Right lobe of liver (tissue), 6 donors: Measurements from ENCODE around the gene LMTK3. TPM values are rescaled to one million over a fixed set of nuclear protein-coding genes. Genes with fewer than 3 reads are reported as not detected.

Experiments used
- ATAC-seq, 4 donors: fragments of 200-7000 bp; cut with Tn5 transposase; one replicate each; pipeline ENCODE4 v1.9.1; 2020; ENCODE audit warnings: mild to moderate bottlenecking in 4 of 4, moderate library complexity in 4 of 4
- DNase-seq, 3 donors: peaks; one replicate each; pipeline ENCODE4 v3.0.0-alpha.2; 2020
- H3K27ac ChIP-seq, 3 donors: fragments of 200-600 bp; one replicate each; pipeline ENCODE4 v1.8.0; 2022
- H3K27me3 ChIP-seq, 2 donors: fragments of 200-600 bp; one replicate each; pipeline ENCODE4 v1.8.0; 2022
- H3K36me3 ChIP-seq, 4 donors: fragments of 200-600 bp; sonication (generic) in 1 of 4; one replicate each; pipeline versions ENCODE4 v1.5.1 to v1.8.0; 2017 to 2022; ENCODE audit warnings: control low read depth in 1 of 4
- H3K4me1 ChIP-seq, 4 donors: fragments of 200-600 bp; sonication (generic) in 1 of 4; one replicate each; pipeline versions ENCODE4 v1.5.1 to v1.8.0; 2017 to 2022; ENCODE audit warnings: control low read depth in 1 of 4
- H3K4me3 ChIP-seq, 3 donors: fragments of 200-600 bp; one replicate each; pipeline ENCODE4 v1.8.0; 2022
- H3K9me3 ChIP-seq, 4 donors: fragments of 200-600 bp; sonication (generic) in 1 of 4; one replicate each; pipeline versions ENCODE4 v1.5.1 to v1.8.0; 2017 to 2022; ENCODE audit warnings: control low read depth in 1 of 4
- POLR2A ChIP-seq: fragments of 450-650 bp; IDR thresholded peaks from one replicate; pipeline ENCODE4 v1.6.1; 2017; ENCODE audit warnings: antibody characterized with exemption, mild to moderate bottlenecking
- WGBS: methylation state at CpG from one replicate; pipeline ENCODE4 v1.1.6; 2018; ENCODE audit warnings: low coverage, low lambda C conversion rate; ENCODE audit not compliant: insufficient coverage; ENCODE audit errors: missing lambda C conversion rate; 5-methylcytosine and 5-hydroxymethylcytosine counted together
- intact Hi-C, 2 donors: fragments of 100-400 bp; cut with DNase I; formaldehyde crosslinking; loops; one replicate each; pipeline versions ENCODE4 v1.11.2 to v1.14.1; 2022
- total RNA-seq, 6 experiments: library from RNA; depleted of rRNA in 2 of 6; stranded (reverse); fragments of >200 nt in 2 of 6; fragmentation: NEBNext Ultra II Directional in 3 of 6; extraction: Animal tissue kit (Norgen Biotek cat#: 25700) in 3 of 6; gene quantifications; one replicate each; pipeline versions ENCODE4 v1.1.0 to v1.2.4, GENCODE V29; 2016 to 2023
- TF ChIP-seq, protein P1 (sequence below), 4 donors: fragments of 200-600 bp in 3 of 4; fragments of 450-650 bp in 1 of 4; IDR thresholded peaks; one replicate each; pipeline versions ENCODE4 v1.5.1 to v1.8.0; 2016 to 2022; ENCODE audit warnings: antibody characterized with exemption in 4 of 4, mild to moderate bottlenecking in 2 of 4
- donor health status: DM: no; HTN: yes; CAD: no.
- donor health status: DM: no; HTN: no; CAD: no.
- donor health status: DM: no; HTN: no; CAD: no.
- donor health status: DM: no; HTN: yes; CAD: no.
- donor health status: DM: no; HTN: yes; CAD: no.

The LMTK3 gene
- total RNA-seq, 6 experiments from 2014 or later = 0.09 to 0.31 (median 0.12) TPM; not detected in 1

DNA sequence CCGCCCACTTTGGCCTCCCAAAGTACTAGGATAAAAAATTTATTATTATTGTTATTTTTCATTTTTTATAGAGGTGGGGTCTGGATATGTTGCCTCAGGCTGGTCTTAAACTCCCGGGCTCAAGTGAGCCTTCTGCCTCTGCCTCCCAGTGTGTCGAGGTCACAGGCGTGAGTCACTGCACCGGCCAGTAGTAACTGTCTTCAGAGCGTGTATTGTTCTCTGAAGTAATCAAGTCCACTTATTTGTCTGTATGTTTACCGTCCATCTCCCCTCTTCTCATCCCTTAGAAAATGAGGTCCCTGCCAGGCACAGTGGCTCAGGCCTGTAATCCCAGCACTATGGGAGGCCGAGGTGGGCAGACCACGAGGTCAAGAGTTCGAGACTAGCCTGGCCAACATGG, 22.1 kb upstream of the LMTK3 start:
- no peak for TF ChIP-seq POLR2A
- TF ChIP-seq, protein P1, sequence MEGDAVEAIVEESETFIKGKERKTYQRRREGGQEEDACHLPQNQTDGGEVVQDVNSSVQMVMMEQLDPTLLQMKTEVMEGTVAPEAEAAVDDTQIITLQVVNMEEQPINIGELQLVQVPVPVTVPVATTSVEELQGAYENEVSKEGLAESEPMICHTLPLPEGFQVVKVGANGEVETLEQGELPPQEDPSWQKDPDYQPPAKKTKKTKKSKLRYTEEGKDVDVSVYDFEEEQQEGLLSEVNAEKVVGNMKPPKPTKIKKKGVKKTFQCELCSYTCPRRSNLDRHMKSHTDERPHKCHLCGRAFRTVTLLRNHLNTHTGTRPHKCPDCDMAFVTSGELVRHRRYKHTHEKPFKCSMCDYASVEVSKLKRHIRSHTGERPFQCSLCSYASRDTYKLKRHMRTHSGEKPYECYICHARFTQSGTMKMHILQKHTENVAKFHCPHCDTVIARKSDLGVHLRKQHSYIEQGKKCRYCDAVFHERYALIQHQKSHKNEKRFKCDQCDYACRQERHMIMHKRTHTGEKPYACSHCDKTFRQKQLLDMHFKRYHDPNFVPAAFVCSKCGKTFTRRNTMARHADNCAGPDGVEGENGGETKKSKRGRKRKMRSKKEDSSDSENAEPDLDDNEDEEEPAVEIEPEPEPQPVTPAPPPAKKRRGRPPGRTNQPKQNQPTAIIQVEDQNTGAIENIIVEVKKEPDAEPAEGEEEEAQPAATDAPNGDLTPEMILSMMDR (IDR thresholded peaks at IDR 0.05) = no peak
- no peak for ATAC-seq
- no peaks in the 10 kb centered on the region for H3K36me3 ChIP-seq

DNA sequence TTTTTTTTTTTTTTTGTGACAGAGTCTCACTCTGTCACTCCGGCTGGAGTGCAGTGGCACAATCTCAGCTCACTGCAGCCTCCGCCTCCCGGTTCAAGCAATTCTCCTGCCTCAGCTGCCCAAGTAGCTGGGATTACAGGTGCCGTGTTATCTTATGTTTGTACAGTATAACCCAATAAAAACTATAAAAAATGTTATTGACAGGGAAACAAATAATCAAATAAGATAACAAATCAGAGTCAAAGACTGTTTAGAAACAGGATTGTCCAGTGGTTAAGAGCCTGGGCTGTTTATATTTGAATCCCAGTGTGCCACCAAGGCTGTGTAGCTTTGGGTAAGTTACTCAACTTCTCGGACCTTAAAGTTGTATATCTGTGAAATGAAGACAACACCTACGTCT, 19.1 kb upstream of the LMTK3 start:
- DNase-seq = no peak
- intact Hi-C loops = no loop called here
- H3K27ac ChIP-seq = no peak overlapping the region

More for the DNA sequence above, 22.1 kb upstream of the LMTK3 start:
- WGBS = 66% methylated on average over 10 of the region's 10 CpGs
- no peaks in the 10 kb centered on the region for H3K27me3 ChIP-seq
- no peaks in the 10 kb centered on the region for H3K4me1 ChIP-seq
- no peaks in the 10 kb centered on the region for H3K9me3 ChIP-seq
- H3K4me3 ChIP-seq = no peak overlapping the region
- intact Hi-C loops = no loop called here
- no peak for DNase-seq
- H3K27ac ChIP-seq = no peak overlapping the region

DNA sequence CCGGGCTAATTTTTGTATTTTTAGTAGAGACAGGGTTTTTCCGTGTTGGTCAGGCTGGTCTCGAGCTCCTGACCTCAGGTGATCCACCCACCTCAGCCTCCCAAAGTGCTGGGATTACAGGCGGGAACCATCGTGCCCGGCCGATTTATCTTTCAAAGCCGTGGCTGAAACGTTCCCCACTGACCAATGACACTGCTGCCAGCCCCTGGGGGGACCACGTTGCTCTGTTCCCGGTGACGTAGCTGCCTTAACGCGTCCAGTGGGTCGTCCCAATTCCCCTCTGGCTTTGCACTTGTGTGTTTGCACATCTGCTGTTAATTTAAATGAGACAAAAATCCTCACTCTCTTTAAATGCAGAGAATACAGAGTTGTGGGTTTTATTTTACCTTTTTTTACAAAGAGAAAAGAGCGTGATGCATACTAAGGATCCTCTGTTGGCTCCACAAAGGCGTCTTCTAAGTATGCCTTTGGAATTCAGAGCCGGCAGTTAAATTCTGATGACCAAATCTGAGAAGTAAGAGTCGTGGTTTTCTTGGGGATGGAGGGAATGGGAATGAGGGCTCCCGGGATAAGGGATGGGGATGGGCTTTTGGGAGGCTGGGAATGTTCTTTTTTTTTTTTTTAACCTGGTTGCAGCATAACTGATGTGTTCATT, 18.6 kb upstream of the LMTK3 start:
- Histone ChIP-seq H3K4me3 (no peak overlapping the region), H3K9me3 (no peaks in the 10 kb centered on the region), H3K27me3 (no peaks in the 10 kb centered on the region), H3K4me1 (no peaks in the 10 kb centered on the region), H3K27ac (no peak overlapping the region), H3K36me3 (no peaks in the 10 kb centered on the region)
- intact Hi-C loops = no loop called here
- no peak for DNase-seq
- 50% methylated on average over 14 of the region's 20 CpGs for WGBS
- ATAC-seq = no peak
- no peak for TF ChIP-seq POLR2A
- TF ChIP-seq, protein P1 (IDR thresholded peaks at IDR 0.05) = no peak

More for the DNA sequence above, 19.1 kb upstream of the LMTK3 start:
- WGBS = 58% methylated on average over 6 of the region's 6 CpGs
- Histone ChIP-seq H3K36me3 (no peaks in the 10 kb centered on the region), H3K4me1 (no peaks in the 10 kb centered on the region), H3K4me3 (no peak overlapping the region), H3K9me3 (no peaks in the 10 kb centered on the region), H3K27me3 (no peaks in the 10 kb centered on the region)
- no peak for TF ChIP-seq POLR2A
- no peak for ATAC-seq

DNA sequence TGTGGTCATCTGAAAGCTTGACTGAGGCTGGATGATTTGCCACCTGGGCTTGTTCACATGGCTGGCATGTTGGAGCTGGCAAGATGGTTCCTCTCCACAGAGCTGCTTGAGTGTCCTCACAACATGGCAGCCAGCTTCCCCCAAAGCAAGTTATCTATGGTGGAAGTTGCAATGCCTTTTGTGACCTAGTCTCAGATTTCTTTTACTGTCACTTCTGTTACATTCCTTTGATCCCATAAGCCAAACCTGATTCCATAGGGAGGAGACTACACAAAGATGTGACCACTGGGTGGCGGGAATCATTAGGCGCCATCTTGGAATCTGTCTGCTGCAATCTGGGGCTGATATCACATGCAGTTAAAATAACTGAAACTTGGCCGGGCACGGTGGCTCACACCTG, 17.5 kb upstream of the LMTK3 start:
- DNase-seq = no peak
- Histone ChIP-seq H3K4me1 (no peaks in the 10 kb centered on the region), H3K27me3 (no peaks in the 10 kb centered on the region), H3K4me3 (no peak overlapping the region), H3K36me3 (no peaks in the 10 kb centered on the region), H3K9me3 (no peaks in the 10 kb centered on the region), H3K27ac (no peak overlapping the region)
- 93% methylated on average over 2 of the region's 4 CpGs for WGBS
- no peak for ATAC-seq
- TF ChIP-seq POLR2A = no peak
- TF ChIP-seq, protein P1 (IDR thresholded peaks at IDR 0.05) = no peak
- intact Hi-C loops = no loop called here

DNA sequence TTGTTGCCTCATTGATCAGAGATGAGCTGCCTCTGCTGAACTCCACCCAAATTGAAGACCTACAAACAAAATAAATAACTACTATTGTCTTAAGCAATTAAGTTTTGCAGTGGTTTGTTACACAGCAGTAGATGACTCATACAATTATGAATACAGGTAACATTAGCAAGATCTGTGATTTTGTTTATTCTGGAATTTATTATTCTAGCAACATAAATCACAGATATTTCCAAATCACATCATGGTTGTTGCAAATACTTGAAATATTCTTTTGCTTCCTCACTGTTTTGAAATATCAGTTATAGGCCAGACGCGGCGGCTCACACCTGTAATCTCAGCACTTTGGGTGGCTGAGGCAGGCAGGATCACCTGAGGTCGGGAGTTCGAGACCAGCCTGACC, 13.1 kb upstream of the LMTK3 start:
- DNase-seq (no peak), ATAC-seq (no peak)
- Histone ChIP-seq H3K4me3 (no peak overlapping the region), H3K27ac (no peak overlapping the region), H3K9me3 (no peaks in the 10 kb centered on the region), H3K4me1 (no peaks in the 10 kb centered on the region), H3K27me3 (no peaks in the 10 kb centered on the region), H3K36me3 (no peaks in the 10 kb centered on the region)
- 88% methylated on average over 5 of the region's 5 CpGs for WGBS
- TF ChIP-seq POLR2A = no peak
- TF ChIP-seq, protein P1 (IDR thresholded peaks at IDR 0.05) = no peak
- intact Hi-C loops = no loop called here
